ENCODE measurements around the gene SMIM5. TPM values are rescaled to one million over a fixed set of nuclear protein-coding genes. Genes with fewer than 3 reads are reported as not detected.
A peak's percentile ranks its signal among the peaks of the same experiment; 100 is the strongest.

The SMIM5 gene
- total and polyA plus RNA-seq, 2 of the 13 experiments (the other 11 are each of a cell fraction or from before 2014, with no cell fraction given) = not detected

- 0 out of 2 replicates have a peak, but pooled peaks have one; percentile 11 for TF ChIP-seq HOMEZ (CRISPR knock-in tag; IDR thresholded peaks at IDR 0.05; ENCODE audit: low read depth)
- no peak for TF ChIP-seq ZBTB3 (CRISPR knock-in tag; IDR thresholded peaks at IDR 0.05; ENCODE audit: borderline replicate concordance, low read depth)
- no peak for TF ChIP-seq THAP8 (CRISPR knock-in tag; IDR thresholded peaks at IDR 0.05; ENCODE audit: borderline replicate concordance)
- no peak for TF ChIP-seq MIXL1 (CRISPR knock-in tag; IDR thresholded peaks at IDR 0.05)
- TF ChIP-seq ZNF280D (CRISPR knock-in tag; IDR thresholded peaks at IDR 0.05) = no peak
- TF ChIP-seq HCFC1 (IDR thresholded peaks at IDR 0.05; ENCODE audit: low read depth, low read length) = no peak
- TF ChIP-seq NFE2 (CRISPR knock-in tag; IDR thresholded peaks at IDR 0.05) = no peak
- peak; percentile 36; the same call in 1 of the 2 replicates for TF ChIP-seq ZMYM4 (CRISPR knock-in tag; IDR thresholded peaks at IDR 0.05)
- peak; percentile 38 for TF ChIP-seq HOXA3 (CRISPR knock-in tag; IDR thresholded peaks at IDR 0.05)
- no peak for TF ChIP-seq PLSCR1 (CRISPR knock-in tag; IDR thresholded peaks at IDR 0.05; ENCODE audit: borderline replicate concordance)
- TF ChIP-seq TCF7L2 (IDR thresholded peaks at IDR 0.05; ENCODE audit: low read depth, low read length) = no peak
- no peak for TF ChIP-seq BRCA1 (CRISPR knock-in tag; IDR thresholded peaks at IDR 0.05)
- TF ChIP-seq ZNF703 (CRISPR knock-in tag; IDR thresholded peaks at IDR 0.05; ENCODE audit: borderline replicate concordance) = no peak; the same call in 1 of the 2 replicates
- TF ChIP-seq HIVEP1 (CRISPR knock-in tag; IDR thresholded peaks at IDR 0.05) = no peak
- TF ChIP-seq ZEB1 (IDR thresholded peaks at IDR 0.05; ENCODE audit: insufficient replicate concordance, low read depth) = no peak
- no peak for TF ChIP-seq ZNF331 (CRISPR knock-in tag; IDR thresholded peaks at IDR 0.05)
- TF ChIP-seq ZNF776 (CRISPR knock-in tag; IDR thresholded peaks at IDR 0.05) = peak; percentile 56; the same call in 1 of the 2 replicates
- 0 out of 2 replicates have a peak, but pooled peaks have one; percentile 64 for TF ChIP-seq SALL2 (CRISPR knock-in tag; IDR thresholded peaks at IDR 0.05)
- TF ChIP-seq ZNF678 (CRISPR knock-in tag; IDR thresholded peaks at IDR 0.05) = no peak
- peak; percentile 71 for TF ChIP-seq IKZF4 (CRISPR knock-in tag; IDR thresholded peaks at IDR 0.05; ENCODE audit: borderline replicate concordance, low read depth, not compliant biosample characterization)
Measured at GRCh38 chr17:75589012-75589918, 44.0 kb upstream of the SMIM5 start (continued).

Measured in HepG2 (cell line).